ENCODE results near the gene WNT3A. TPM values are rescaled to one million over a fixed set of nuclear protein-coding genes. Genes with fewer than 3 reads are reported as not detected.

WNT3A gene
- total and polyA plus RNA-seq, 2 of the 4 experiments (the other 2 are of a cell fraction) = not detected

- CTCF ChIA-PET = no interaction called here
- Histone ChIP-seq H3K4me2 (ENCODE audit: low read depth, low read length) (no peak overlapping the region), H3K14ac (replicated peaks; ENCODE audit: low read depth, low read length) (no peak overlapping the region), H4K91ac (ENCODE audit: insufficient read depth, low read depth, low read length) (no peak overlapping the region), H3K9me3 (ENCODE audit: control insufficient read depth, insufficient read depth, low read length) (no peaks in the 10 kb centered on the region), H3K18ac (ENCODE audit: low read depth, low read length) (no peak overlapping the region), H3K79me1 (ENCODE audit: low read depth in 1 of 2, low read length in 2 of 2) (no peaks in the 10 kb centered on the region), H2BK15ac (ENCODE audit: low read depth, low read length) (no peak overlapping the region), H2BK5ac (ENCODE audit: low read depth, low read length, poor library complexity, severe bottlenecking) (no peak overlapping the region), H4K5ac (ENCODE audit: low read depth, low read length) (no peak overlapping the region), H3K9ac (ENCODE audit: low read depth, low read length) (no peak overlapping the region), H3K4ac (ENCODE audit: low read depth, low read length) (no peak overlapping the region), H4K20me1 (ENCODE audit: insufficient read depth, low read length) (no peaks in the 10 kb centered on the region), H3K27me3 (ENCODE audit: control insufficient read depth, insufficient read depth, low read length) (peaks cover 6% of the 10 kb centered on the region; the same call in 1 of the 2 replicates), H2BK120ac (ENCODE audit: low read depth, low read length) (no peak overlapping the region), H3K4me3 (ENCODE audit: insufficient read depth, low read depth, low read length) (no peak overlapping the region), H3K9me1 (ENCODE audit: insufficient read depth, low read length) (peaks cover 4% of the 10 kb centered on the region; the same call in 1 of the 2 replicates), H2AK9ac (replicated peaks; ENCODE audit: low read depth, low read length, poor library complexity) (no peak overlapping the region), H3K27ac (ENCODE audit: insufficient read depth, low read length) (no peak overlapping the region), H2BK20ac (ENCODE audit: low read depth, low read length) (no peak overlapping the region), H3K23ac (ENCODE audit: low read depth, low read length) (no peak overlapping the region), H3K56ac (ENCODE audit: extremely low read depth, insufficient read depth, low read length) (no peak overlapping the region), H2AFZ (replicated peaks; ENCODE audit: low read length, poor library complexity) (no peak overlapping the region), H4K8ac (ENCODE audit: low read depth in 2 of 2, low read length in 2 of 2) (no peak overlapping the region), H2AK5ac (ENCODE audit: low read depth, low read length) (no peak overlapping the region), H3K36me3 (ENCODE audit: control insufficient read depth, insufficient read depth, low read length) (no peaks in the 10 kb centered on the region), H3K4me1 (ENCODE audit: control insufficient read depth, insufficient read depth, low read length) (peaks cover 5% of the 10 kb centered on the region)
- BruUV-seq (replicated peaks) = no TSS peak
- in situ Hi-C loops (cut with MboI; ENCODE audit: low sequenced_read_pairs) (no loop called here), dilution Hi-C loops (cut with HindIII; ENCODE audit: low sequenced_read_pairs, unreplicated experiment) (no loop called here), intact Hi-C loops (cut with micrococcal nuclease) (no loop called here)
- POLR2A ChIA-PET (ENCODE audit: unreplicated experiment) = no interaction called here
- TF ChIP-seq MAZ (IDR thresholded peaks at IDR 0.05; ENCODE audit: borderline replicate concordance, low read depth, low read length) (no peak), MAFK (IDR thresholded peaks at IDR 0.05; ENCODE audit: low read depth, low read length) (no peak), CEBPB (IDR thresholded peaks at IDR 0.05; ENCODE audit: low read depth, low read length) (no peak), RCOR1 (IDR thresholded peaks at IDR 0.05; ENCODE audit: insufficient replicate concordance, low read length) (no peak), ELK1 (IDR thresholded peaks at IDR 0.05; ENCODE audit: borderline replicate concordance, low read depth, low read length) (no peak), CHD1 (IDR thresholded peaks at IDR 0.05; ENCODE audit: low read depth, low read length) (no peak), POLR2A (IDR thresholded peaks at IDR 0.05; ENCODE audit: low read depth, low read length) (no peak)
- WGBS, 2 experiments (ENCODE audit: extremely low coverage in 2 of 2, insufficient read length in 1 of 2) = 75% methylated on average over 6 of the region's 16 CpGs; no CpG with 5 or more reads in 1 of the 2 experiments
- ATAC-seq (ENCODE audit: low read depth) = no peak
- DNase-seq = no peak
Observed at GRCh38 chr1:228017356-228018124, 10.7 kb downstream of the WNT3A start.
